ENCODE measurements around the gene ACAD9.
"Not testable (repeated sequence)": the region's sequence is repeated elsewhere in the genome, so short reads cannot be mapped to it uniquely, and the experiment has no call there.

Gene ACAD9

DNA sequence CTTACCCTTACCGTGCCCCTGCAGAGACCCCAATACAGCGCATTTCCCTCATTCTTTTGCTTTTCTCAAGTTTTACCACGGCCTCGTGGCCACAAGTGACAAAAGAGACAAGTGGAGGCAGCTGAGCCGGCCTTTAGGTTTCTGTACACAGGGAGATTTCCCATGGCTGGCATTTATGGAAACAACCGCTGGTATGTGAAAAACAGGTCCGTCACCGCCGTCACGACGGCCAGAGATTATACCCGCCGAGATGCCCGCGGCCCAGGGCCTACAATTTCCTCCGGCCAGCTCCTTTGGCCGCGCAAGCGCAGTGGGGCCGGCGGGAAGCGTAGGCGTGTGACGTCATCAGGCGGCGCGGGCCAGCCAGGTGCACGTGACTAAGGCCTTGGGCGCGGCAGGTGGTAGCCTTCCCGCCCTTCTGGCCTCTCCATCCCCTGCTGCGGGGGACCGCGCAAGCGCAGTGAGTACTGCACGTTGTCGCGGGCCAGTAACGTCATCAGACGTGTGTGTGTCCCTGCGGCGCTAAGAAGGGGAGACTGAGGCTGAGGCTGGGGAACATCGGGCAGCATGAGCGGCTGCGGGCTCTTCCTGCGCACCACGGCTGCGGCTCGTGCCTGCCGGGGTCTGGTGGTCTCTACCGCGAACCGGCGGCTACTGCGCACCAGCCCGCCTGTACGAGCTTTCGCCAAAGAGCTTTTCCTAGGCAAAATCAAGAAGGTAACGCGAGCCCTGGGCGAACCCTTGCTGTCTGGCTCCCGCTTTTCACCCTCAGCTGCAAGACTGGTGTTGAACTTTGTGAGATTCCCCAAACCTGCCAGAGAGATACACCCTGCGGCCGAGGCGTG is at the start of gene ACAD9:
Gene ACAD9 (plus strand): TSS at position 496 of the 845 bp plus-strand sequence. CDS start 72 bp downstream, at position 568.
- DNase-seq, result peak; percentile 97 to 100 (median 100)

DNA sequence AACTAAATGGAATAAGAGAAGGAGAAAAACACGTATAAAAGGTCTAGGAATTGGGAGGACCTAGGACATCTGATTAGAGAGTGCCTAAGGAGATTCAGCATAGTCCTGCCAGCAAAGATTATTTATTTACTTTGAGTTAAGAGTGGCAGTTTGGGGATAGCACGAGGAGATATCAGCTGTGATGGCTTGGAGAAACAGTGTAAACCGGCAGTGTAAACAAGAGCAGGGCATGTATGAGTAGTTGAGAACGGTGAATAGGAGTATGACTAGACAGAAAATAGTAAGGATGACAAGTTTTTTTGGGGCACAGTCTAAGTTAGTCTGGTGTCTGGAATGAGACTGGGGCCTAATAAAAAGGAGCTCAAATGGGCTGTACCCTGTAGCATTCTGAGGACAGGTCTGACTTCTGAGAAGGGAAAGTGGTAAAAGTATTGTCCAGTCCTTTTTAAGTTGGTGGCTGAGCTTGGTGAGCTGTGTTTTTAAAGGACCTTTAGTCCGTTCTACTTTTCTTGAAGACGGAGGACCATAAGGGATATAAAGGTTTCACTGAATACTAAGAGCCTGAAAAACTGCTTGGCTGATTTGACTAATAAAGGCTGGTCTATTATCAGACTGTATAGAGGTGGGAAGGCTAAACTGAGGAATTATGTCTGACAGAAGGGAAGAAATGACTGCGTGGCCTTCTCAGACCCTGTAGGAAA is 49.3 kb upstream of the ACAD9 start:
- not testable (repeated sequence) for DNase-seq

GRCh38 chr3:128830762-128831161 is 48.7 kb upstream of the ACAD9 start:
- DNase-seq, result not testable (repeated sequence)

DNA sequence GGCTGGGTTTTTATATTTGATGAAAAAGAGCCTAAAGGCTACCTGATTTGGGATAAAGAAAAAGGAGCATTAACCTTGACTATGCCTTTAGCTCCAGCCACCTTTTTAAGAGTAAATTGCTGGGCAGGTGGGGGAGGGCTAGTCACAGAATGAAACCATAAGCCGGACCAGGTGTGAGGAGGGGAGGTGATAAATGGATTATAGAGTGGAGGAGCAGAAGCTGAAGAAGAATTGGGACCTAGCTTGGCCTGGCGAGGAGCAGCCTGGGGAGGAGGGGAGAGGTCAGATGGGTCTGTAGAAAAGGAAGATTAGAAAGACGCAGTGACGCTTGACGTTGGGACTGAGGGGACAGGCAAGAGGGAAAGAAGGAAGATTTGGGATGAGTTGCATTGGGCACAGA is 46.4 kb upstream of the ACAD9 start:
- DNase-seq, result not testable (repeated sequence)

DNA sequence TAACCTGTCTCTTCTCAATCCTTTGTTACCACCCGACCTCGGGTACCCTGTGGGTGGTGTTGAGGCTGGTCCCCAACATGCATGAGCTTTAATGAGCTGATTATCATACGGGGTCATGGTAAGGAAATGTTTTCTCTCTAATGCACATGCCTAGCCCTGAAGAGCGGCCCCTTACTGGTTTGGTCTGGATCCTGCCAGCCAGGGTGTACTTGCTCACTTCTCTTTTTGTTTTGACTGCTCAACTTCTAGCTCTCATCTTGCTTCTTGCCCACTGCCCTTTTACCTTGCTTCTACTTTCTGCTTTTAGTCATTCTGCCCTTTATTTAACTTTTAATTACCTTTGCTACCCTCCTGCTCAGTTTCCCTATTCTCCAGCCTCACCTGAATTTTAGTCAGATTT is 44.3 kb upstream of the ACAD9 start:
- no peak for DNase-seq

- DNase-seq, result no peak
These were observed 37.2 kb upstream of the ACAD9 start for GRCh38 chr3:128841926-128842920.

DNA sequence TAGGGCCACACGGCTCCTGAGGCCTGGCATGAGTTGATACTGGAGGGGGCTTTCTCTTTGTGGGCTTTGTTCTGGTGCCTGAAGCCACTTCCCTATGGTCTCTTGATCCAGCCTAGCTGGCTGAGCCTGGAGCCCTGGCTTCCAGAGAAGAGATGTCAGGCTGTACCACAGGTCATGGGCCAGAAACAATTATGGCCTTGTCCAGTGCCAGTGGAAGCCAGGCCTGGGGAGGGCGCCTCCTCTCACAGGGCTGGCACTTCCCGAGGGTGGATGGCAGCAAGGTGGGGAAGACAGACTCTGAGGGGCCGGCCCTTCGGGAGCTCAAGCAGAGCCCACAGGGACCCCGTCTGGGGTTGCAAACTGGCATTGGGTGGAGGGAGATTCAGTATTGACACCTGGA is 34.9 kb upstream of the ACAD9 start:
- no peak for DNase-seq

- peak in 2 of 3 experiments; percentile 7 to 57 for DNase-seq
These were observed 34.2 kb upstream of the ACAD9 start for GRCh38 chr3:128845119-128845777.

GRCh38 chr3:128845778-128846485 is 33.5 kb upstream of the ACAD9 start:
- peak; percentile 76 to 86 (median 76) for DNase-seq

- no peak for DNase-seq
These were observed 32.9 kb upstream of the ACAD9 start for GRCh38 chr3:128846486-128846891.

DNA sequence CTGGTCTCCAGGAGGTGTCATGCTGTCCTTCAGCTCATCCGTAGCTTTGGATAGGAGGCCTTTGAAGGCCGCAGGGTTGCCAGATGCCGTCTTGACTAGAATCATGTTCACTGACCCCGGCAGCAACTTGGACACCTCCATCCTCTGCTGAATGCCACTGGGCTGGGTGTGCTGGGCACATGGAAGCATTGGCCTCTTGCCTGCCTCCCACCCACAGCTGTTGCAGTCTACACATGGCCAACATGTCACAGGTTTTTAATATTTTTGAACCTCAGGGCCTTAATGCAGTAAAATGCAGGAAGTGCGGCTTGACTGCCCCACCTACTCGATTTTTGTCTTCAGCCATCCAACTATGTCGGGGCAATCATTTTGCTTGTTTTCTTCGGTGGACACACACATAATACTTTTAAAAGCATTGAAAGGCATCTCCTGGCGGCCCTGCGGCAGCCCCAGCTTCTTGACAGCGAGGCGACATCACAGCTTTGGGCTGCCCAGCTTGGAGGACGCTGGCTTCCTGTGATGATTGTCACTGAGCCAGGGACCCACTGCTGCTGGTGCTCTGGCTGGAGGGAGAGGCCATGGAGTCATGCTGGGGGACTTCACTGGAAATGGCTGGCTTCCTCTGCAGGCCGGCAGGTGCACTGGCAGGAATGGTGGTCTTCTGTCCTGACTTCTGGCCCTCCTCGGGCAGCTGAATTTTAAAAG is 31.6 kb upstream of the ACAD9 start:
- no peak for DNase-seq

DNA sequence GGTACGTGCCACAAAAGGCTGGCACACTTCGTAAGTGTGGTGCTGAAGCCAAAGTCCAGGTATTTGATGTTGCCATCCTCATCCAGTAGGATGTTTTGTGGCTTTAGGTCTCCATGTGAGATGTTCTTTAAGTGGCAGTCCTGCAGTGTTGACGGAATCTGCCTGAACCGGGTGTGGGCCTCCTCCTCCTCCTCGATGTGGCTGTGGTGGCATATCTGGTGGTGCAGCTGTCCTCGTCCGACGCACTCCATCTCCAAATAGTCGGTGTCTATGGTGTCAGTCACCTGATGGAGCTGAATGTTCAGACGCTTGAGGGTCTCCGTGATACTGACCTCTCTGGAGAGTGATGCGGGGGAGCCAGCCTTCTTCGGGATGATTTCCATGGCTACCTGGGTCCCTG is 30.5 kb upstream of the ACAD9 start:
- no peak for DNase-seq

GRCh38 chr3:128849911-128850455 is 29.4 kb upstream of the ACAD9 start:
- no peak for DNase-seq

- DNase-seq, result no peak
These were observed 28.9 kb upstream of the ACAD9 start for GRCh38 chr3:128850544-128850943.

- no peak for DNase-seq
These were observed 27.8 kb upstream of the ACAD9 start for GRCh38 chr3:128851601-128852000.

DNA sequence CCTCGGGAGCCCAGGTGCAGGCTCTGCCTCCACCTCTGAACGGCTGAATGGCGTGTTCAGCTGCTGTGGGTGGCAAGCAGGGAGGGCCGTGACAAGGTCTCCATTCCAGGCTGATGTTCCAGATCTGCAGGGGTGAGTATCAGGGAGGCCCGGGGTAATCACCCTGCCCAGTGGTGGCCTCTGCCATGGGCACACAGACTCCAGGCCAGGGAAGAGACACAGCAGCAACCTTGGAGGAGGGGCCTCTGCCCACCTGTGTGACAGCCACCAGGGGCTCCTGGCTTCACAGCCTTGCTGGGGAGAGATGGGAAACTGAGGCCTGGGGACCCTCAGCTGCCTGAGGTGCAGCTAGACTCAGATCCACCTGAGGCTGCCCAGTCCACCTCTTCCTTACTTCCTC is 25.6 kb upstream of the ACAD9 start:
- DNase-seq, result no peak

DNA sequence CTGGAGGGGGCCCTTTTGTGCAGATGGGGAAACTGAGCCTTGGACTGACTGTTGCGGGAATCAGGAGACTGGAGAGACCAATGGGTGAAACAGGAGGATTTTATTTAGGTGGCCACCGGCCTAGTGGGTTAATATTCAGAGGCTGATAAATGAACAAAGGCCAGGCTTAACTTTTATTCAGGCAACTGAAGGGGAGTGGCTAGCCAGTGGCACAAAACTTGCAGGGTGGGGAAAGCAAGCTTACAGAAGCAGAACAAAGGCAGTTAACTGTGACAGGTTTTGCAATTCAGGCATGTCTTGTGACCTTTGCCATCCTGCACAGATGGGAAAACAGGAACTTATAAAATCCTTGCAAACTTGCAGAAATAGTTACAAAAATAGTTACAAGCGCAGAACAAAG is 24.9 kb upstream of the ACAD9 start:
- no peak for DNase-seq

GRCh38 chr3:128855569-128855968 is 23.9 kb upstream of the ACAD9 start:
- no peak for DNase-seq

DNA sequence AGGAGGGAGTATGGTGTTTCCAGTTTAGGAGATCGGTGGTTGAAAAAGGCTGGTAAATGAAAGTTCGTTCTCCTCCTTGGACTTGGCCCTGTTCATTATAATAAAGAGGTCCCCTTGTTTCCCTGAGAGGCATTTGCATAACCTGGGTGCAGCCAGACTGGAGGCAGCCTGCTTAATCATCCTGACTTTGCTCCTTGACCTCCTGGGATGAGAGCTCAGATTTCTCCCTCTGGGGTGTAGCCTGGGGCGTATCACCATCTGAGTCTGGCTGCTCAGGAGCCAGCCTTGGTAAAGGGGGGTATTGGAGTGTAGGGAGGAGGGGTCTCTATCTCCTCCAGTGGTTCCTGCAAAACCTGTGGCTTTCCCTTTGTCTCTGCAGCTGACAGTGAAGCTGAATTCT is 21.3 kb upstream of the ACAD9 start:
- DNase-seq, result no peak

GRCh38 chr3:128859630-128860029 is 19.8 kb upstream of the ACAD9 start:
- peak in 2 of 3 experiments; percentile 17 to 20 for DNase-seq

DNA sequence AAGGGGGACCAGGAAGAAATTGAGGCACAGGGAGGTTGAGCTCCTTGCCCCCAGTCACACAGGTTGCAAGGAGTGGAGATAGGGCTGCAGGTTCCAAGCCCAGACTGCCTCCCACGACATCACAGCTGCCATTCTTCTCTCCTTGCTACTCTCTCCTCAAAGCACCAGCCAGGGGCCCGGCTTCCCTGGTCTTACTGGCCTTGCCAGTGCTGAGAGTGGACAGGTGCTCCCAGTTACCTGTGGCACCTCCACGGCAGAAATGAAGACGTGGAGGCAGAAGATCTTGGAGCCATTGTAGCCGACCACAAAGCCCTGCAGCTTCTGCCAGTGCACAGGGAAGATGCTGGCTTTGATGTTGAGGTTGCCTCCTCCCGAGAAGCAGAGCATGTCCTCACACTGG is 17.9 kb upstream of the ACAD9 start:
- DNase-seq, result no peak

Measured in NCI-H1417 (cell line).